Calu3 (cell line): ENCODE data around the gene USP48. TPM values are rescaled to one million over a fixed set of nuclear protein-coding genes. Genes with fewer than 3 reads are reported as not detected.

Source experiments
- BruUV-seq: library from RNA; stranded (reverse); fragments of 400-500 nt; replicated peaks from 2 replicates; lab custom pipeline; 2021; lab: Mats Ljungman, UMichigan
- CTCF ChIA-PET: fragments of 300-600 bp; sonication (Branson Sonifier 250); formaldehyde crosslinking; loops from one replicate; lab custom pipeline; 2022; ENCODE audit warnings: antibody characterized with exemption; lab: Charles Lee
- DNase-seq: peaks from one replicate; pipeline ENCODE4 v3.0.0; 2022
- H3K27ac Mint-ChIP-seq: one replicate; pipeline ENCODE4 v1.8.0; 2022; ENCODE audit warnings: mixed read lengths; ENCODE audit not compliant: unreplicated experiment
- H3K27me3 Mint-ChIP-seq: one replicate; pipeline ENCODE4 v1.8.0; 2022; ENCODE audit warnings: mixed read lengths; ENCODE audit not compliant: unreplicated experiment
- H3K36me3 Mint-ChIP-seq: one replicate; pipeline ENCODE4 v1.8.0; 2022; ENCODE audit warnings: mild to moderate bottlenecking, moderate library complexity, mixed read lengths; ENCODE audit not compliant: insufficient read depth, unreplicated experiment
- H3K4me1 Mint-ChIP-seq: one replicate; pipeline ENCODE4 v1.8.0; 2022; ENCODE audit warnings: mild to moderate bottlenecking, low read depth, mixed read lengths; ENCODE audit not compliant: unreplicated experiment
- H3K4me3 Mint-ChIP-seq: one replicate; pipeline ENCODE4 v1.8.0; 2022; ENCODE audit warnings: mild to moderate bottlenecking, low read depth, moderate library complexity, mixed read lengths; ENCODE audit not compliant: unreplicated experiment
- H3K9me3 Mint-ChIP-seq: one replicate; pipeline ENCODE4 v1.8.0; 2022; ENCODE audit warnings: low read depth, mixed read lengths; ENCODE audit not compliant: unreplicated experiment
- intact Hi-C: fragments of 100-400 bp; cut with micrococcal nuclease; formaldehyde crosslinking; loops from one replicate; pipeline ENCODE4 v1.10.0; 2022; ENCODE audit not compliant: unreplicated experiment
- total RNA-seq: library from RNA; stranded (reverse); gene quantifications from 2 replicates; pipeline ENCODE4 v1.2.3, GENCODE V29; 2022
- TF ChIP-seq, protein P1 (sequence below): fragments of 200-600 bp; IDR thresholded peaks from one replicate; pipeline ENCODE4 v1.8.0; 2022; ENCODE audit warnings: antibody characterized with exemption; ENCODE audit not compliant: unreplicated experiment

The USP48 gene
- total RNA-seq, 1 experiment from 2014 or later = 56.6 TPM

DNA sequence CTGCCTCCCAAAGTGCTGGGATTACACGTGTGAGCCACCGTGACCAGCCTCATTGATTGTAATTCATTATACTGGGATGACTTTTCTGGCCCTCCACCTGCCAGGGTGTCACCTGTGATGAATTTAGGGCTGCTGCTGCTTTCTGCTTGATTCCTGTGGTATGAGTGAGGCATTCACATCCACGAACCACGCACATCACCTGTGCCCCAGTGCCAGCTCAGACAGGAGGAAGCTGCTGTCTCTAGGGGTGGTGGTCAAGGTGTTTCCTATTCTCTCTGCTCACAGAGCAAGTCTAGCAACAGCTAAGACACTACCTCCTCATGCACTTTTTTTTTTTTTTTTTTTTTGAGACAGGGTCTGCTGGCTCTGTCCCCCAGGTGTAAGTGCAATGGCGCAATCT is 16.8 kb upstream of the USP48 start:
- BruUV-seq = no TSS peak
- CTCF ChIA-PET = interaction anchor here (0.6 to 0.7 kb wide), 4 partner anchors 9 to 113 kb away, joined by 4 to 6 read pairs (median 5); no protein-coding TSS in a partner anchor
- intact Hi-C loops = no loop called here
- H3K4me3 Mint-ChIP-seq = no peak overlapping the region
- TF ChIP-seq, protein P1, sequence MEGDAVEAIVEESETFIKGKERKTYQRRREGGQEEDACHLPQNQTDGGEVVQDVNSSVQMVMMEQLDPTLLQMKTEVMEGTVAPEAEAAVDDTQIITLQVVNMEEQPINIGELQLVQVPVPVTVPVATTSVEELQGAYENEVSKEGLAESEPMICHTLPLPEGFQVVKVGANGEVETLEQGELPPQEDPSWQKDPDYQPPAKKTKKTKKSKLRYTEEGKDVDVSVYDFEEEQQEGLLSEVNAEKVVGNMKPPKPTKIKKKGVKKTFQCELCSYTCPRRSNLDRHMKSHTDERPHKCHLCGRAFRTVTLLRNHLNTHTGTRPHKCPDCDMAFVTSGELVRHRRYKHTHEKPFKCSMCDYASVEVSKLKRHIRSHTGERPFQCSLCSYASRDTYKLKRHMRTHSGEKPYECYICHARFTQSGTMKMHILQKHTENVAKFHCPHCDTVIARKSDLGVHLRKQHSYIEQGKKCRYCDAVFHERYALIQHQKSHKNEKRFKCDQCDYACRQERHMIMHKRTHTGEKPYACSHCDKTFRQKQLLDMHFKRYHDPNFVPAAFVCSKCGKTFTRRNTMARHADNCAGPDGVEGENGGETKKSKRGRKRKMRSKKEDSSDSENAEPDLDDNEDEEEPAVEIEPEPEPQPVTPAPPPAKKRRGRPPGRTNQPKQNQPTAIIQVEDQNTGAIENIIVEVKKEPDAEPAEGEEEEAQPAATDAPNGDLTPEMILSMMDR = no peak
- H3K36me3 Mint-ChIP-seq = no peaks in the 10 kb centered on the region
- no peak for DNase-seq
- peaks cover 3% of the 10 kb centered on the region for H3K9me3 Mint-ChIP-seq
- H3K27me3 Mint-ChIP-seq = no peaks in the 10 kb centered on the region
- H3K27ac Mint-ChIP-seq = no peak overlapping the region
- H3K4me1 Mint-ChIP-seq = no peaks in the 10 kb centered on the region

DNA sequence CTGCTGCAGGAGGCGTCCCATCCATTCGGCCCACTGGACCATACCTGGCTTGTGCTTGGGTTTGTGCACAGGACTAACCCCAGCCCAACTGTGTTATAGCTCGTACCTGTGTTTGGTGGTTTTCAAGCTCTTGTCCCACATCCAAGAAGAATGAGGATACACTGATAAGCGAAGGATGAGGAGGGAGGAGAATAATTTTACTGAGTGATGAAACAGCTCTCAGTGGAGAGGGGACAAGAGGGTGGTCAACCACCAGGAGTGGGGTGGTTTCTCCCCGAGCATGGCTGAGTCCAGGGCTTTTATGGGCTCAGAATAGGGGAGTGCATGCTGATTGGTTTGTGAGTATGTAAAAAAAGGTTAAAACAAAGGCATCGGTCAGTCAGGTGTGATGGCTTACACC is 12.1 kb upstream of the USP48 start:
- intact Hi-C loops = no loop called here
- H3K27ac Mint-ChIP-seq = no peak overlapping the region
- H3K36me3 Mint-ChIP-seq = no peaks in the 10 kb centered on the region
- no peak overlapping the region for H3K4me3 Mint-ChIP-seq
- peaks cover 5% of the 10 kb centered on the region for H3K9me3 Mint-ChIP-seq
- peaks cover 5% of the 10 kb centered on the region for H3K4me1 Mint-ChIP-seq
- DNase-seq = no peak
- no TSS peak for BruUV-seq
- H3K27me3 Mint-ChIP-seq = no peaks in the 10 kb centered on the region
- TF ChIP-seq, protein P1 = no peak
- CTCF ChIA-PET = no interaction called here

DNA sequence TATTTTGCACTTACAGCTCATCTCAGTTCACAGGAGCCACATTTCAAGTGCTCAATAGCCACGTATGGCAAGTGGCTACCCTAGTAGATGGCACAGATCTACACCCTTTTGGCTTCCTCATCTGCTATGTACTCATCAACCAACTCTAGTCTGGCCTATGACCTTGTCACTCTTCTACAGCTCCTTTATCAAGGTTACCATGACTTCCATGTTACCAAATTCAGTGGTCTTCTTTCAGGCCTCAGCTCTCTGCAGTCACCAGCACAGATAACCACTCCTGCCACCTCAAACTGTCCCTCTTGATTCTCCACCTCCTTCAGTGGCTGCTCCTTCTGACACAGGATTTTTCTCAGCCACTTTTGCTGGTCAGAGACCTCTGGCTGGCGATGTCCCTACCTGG is 11.7 kb upstream of the USP48 start:
- H3K36me3 Mint-ChIP-seq = no peaks in the 10 kb centered on the region
- TF ChIP-seq, protein P1 = no peak
- H3K4me1 Mint-ChIP-seq = peaks cover 8% of the 10 kb centered on the region
- no TSS peak for BruUV-seq
- CTCF ChIA-PET = interaction anchor here (0.6 kb wide), 1 partner anchor 18 kb away, joined by 3 read pairs; no protein-coding TSS in a partner anchor
- intact Hi-C loops = no loop called here
- no peaks in the 10 kb centered on the region for H3K27me3 Mint-ChIP-seq
- no peak for DNase-seq
- H3K9me3 Mint-ChIP-seq = peaks cover 5% of the 10 kb centered on the region
- no peak overlapping the region for H3K27ac Mint-ChIP-seq
- H3K4me3 Mint-ChIP-seq = no peak overlapping the region

DNA sequence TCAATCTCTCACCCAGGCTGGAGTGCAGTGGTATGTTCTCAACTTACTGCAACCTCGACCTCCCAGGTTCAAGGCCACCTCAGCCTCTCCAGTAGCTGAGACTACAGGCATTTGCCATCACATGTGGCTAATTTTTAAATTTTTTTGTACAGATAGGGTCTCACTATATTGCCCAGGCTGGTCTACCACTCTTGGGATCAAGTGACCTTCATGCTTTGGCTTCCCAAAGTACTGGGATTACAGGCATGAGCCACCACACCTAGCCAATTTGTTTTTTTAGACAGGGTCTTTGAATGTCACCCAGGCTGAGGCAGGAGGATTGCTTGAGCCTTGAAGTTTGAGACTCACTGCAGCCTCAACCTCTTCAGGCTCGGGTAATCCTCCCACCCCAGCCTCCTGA is 10.2 kb upstream of the USP48 start:
- CTCF ChIA-PET = interaction anchor here (0.6 kb wide), 1 partner anchor 58 kb away, joined by 4 read pairs; no protein-coding TSS in a partner anchor

More for the DNA sequence above, 10.2 kb upstream of the USP48 start:
- no TSS peak for BruUV-seq
- TF ChIP-seq, protein P1 = no peak
- H3K9me3 Mint-ChIP-seq = peaks cover 5% of the 10 kb centered on the region
- H3K36me3 Mint-ChIP-seq = peaks cover 5% of the 10 kb centered on the region
- peaks cover 8% of the 10 kb centered on the region for H3K4me1 Mint-ChIP-seq
- H3K4me3 Mint-ChIP-seq = no peak overlapping the region
- H3K27ac Mint-ChIP-seq = no peak overlapping the region
- no peaks in the 10 kb centered on the region for H3K27me3 Mint-ChIP-seq
- intact Hi-C loops = no loop called here
- no peak for DNase-seq
